Neural cell (in vitro differentiated cells): ENCODE results near the gene USP9X. TPM values are rescaled to one million over a fixed set of nuclear protein-coding genes. Genes with fewer than 3 reads are reported as not detected.
"Not testable (repeated sequence)": the region's sequence is repeated elsewhere in the genome, so short reads cannot be mapped to it uniquely, and the experiment has no call there.

Experiments
- H2AFZ ChIP-seq: fragments of 200-600, 300-800 bp; sonication (generic), shearing (Covaris generic); 2 replicates; pipeline ENCODE4 v1.6.0; 2014; ENCODE audit warnings: low read depth, mild to moderate bottlenecking, antibody characterized with exemption, low read length, moderate library complexity
- H3F3A ChIP-seq: fragments of 200-600 bp; shearing (Covaris generic); 2 replicates; pipeline ENCODE4 v1.6.1; 2016; ENCODE audit warnings: mild to moderate bottlenecking, moderate library complexity, mixed read lengths, antibody characterized with exemption, low read length; ENCODE audit not compliant: insufficient read depth, poor library complexity, severe bottlenecking
- H3K27ac ChIP-seq: fragments of 200-600, 300-800 bp; sonication (generic), shearing (Covaris generic); 2 replicates; pipeline ENCODE4 v1.5.1; 2014; ENCODE audit warnings: mild to moderate bottlenecking, low read length, moderate library complexity
- H3K27me3 ChIP-seq: fragments of 300-800, 200-600 bp; sonication (generic), shearing (Covaris generic); 2 replicates; pipeline ENCODE4 v1.6.0; 2014; ENCODE audit warnings: mild to moderate bottlenecking, low read depth, low read length, moderate library complexity; ENCODE audit not compliant: insufficient read depth
- H3K36me3 ChIP-seq: fragments of 300-800, 200-600 bp; sonication (generic), shearing (Covaris generic); 2 replicates; pipeline ENCODE4 v1.5.1; 2014; ENCODE audit warnings: mild to moderate bottlenecking, antibody characterized with exemption, low read length, moderate library complexity; ENCODE audit not compliant: insufficient read depth
- H3K4me2 ChIP-seq: fragments of 300-800, 200-600 bp; sonication (generic), shearing (Covaris generic); 2 replicates; pipeline ENCODE4 v1.6.0; 2014; ENCODE audit warnings: mild to moderate bottlenecking, low read length
- H3K4me3 ChIP-seq: fragments of 300-800, 200-600 bp; sonication (generic), shearing (Covaris generic); 2 replicates; pipeline ENCODE4 v1.5.1; 2014; ENCODE audit warnings: mild to moderate bottlenecking, low read length, moderate library complexity
- H3K79me2 ChIP-seq: fragments of 200-600 bp; shearing (Covaris generic); replicated peaks from 2 replicates; pipeline ENCODE4 v1.6.0; 2014; ENCODE audit warnings: mild to moderate bottlenecking, low read length, moderate library complexity; ENCODE audit not compliant: insufficient read depth
- H3K9ac ChIP-seq: fragments of 300-800, 200-600 bp; sonication (generic), shearing (Covaris generic); 2 replicates; pipeline ENCODE4 v1.6.1; 2016; ENCODE audit warnings: mild to moderate bottlenecking, low read length, mixed read lengths
- H3K9me2 ChIP-seq: fragments of 200-600 bp; shearing (Covaris generic); 2 replicates; pipeline ENCODE4 v1.6.1; 2016; ENCODE audit warnings: mild to moderate bottlenecking, low read length, mixed read lengths; ENCODE audit not compliant: insufficient read depth
- H3K9me3 ChIP-seq: fragments of 200-600, 300-800 bp; sonication (generic), shearing (Covaris generic); 2 replicates; pipeline ENCODE4 v1.6.1; 2016; ENCODE audit warnings: mild to moderate bottlenecking, mixed run types, low read length, moderate library complexity, mixed read lengths
- H4K20me1 ChIP-seq: fragments of 200-600 bp; shearing (Covaris generic); 2 replicates; pipeline ENCODE4 v1.6.1; 2016; ENCODE audit warnings: mild to moderate bottlenecking, mixed run types; ENCODE audit not compliant: insufficient read depth
- CTCF ChIP-seq: fragments of 450-650 bp; IDR thresholded peaks from 2 replicates; pipeline ENCODE4 v1.5.1; 2014; ENCODE audit warnings: antibody characterized with exemption, mild to moderate bottlenecking, moderate library complexity; ENCODE audit not compliant: poor library complexity, severe bottlenecking
- EP300 ChIP-seq: fragments of 450-650 bp; conservative IDR thresholded peaks from 2 replicates; pipeline ENCODE4 v1.6.1; 2014; ENCODE audit warnings: antibody characterized with exemption, mild to moderate bottlenecking, moderate library complexity; ENCODE audit not compliant: poor library complexity, severe bottlenecking
- EZH2 ChIP-seq: fragments of 200-600, 300-800 bp; shearing (Covaris generic), sonication (generic); IDR thresholded peaks from 2 replicates; pipeline ENCODE4 v1.6.1; 2014; ENCODE audit warnings: antibody characterized with exemption, low read length, borderline replicate concordance, mild to moderate bottlenecking; ENCODE audit not compliant: insufficient read depth, poor library complexity, severe bottlenecking
- RAD21 ChIP-seq: fragments of 450-650 bp; conservative IDR thresholded peaks from 2 replicates; pipeline ENCODE4 v1.6.1; 2014; ENCODE audit warnings: antibody characterized with exemption, mild to moderate bottlenecking, moderate library complexity
- REST ChIP-seq: IDR thresholded peaks from 2 replicates; pipeline ENCODE4 v1.6.1; 2012; ENCODE audit warnings: borderline replicate concordance
- SMC3 ChIP-seq: fragments of 450-650 bp; conservative IDR thresholded peaks from 2 replicates; pipeline ENCODE4 v1.6.1; 2014; ENCODE audit warnings: antibody characterized with exemption, mild to moderate bottlenecking, moderate library complexity; ENCODE audit not compliant: poor library complexity
- polyA plus RNA-seq: library from polyadenylated mRNA; depleted of rRNA; stranded (reverse); fragments of >200 nt; gene quantifications from 2 replicates; pipeline ENCODE4 v1.2.3, GENCODE V29; 2014

Gene USP9X
- polyA plus RNA-seq, 1 donor from 2014 or later = 36.1 TPM

- H3K79me2 ChIP-seq = peaks cover 52% of the 10 kb centered on the region
- no peak for TF ChIP-seq EZH2
- no peak overlapping the region for H2AFZ ChIP-seq
- H4K20me1 ChIP-seq = no peaks in the 10 kb centered on the region
- H3K9me3 ChIP-seq = no peaks in the 10 kb centered on the region
- H3K9me2 ChIP-seq = no peaks in the 10 kb centered on the region
- no peaks in the 10 kb centered on the region for H3K36me3 ChIP-seq
- no peak overlapping the region for H3K27ac ChIP-seq
- H3K4me3 ChIP-seq = no peak overlapping the region
- H3F3A ChIP-seq = no peaks in the 10 kb centered on the region
- H3K9ac ChIP-seq = no peak overlapping the region
- no peak overlapping the region for H3K4me2 ChIP-seq
- no peaks in the 10 kb centered on the region for H3K27me3 ChIP-seq
Observed at GRCh38 chrX:41110801-41111625, 25.8 kb downstream of the USP9X start.

GRCh38 chrX:41115104-41115425, 29.8 kb downstream of the USP9X start:
- not testable (repeated sequence) for H3K27me3 ChIP-seq, H3K4me2 ChIP-seq, H3F3A ChIP-seq, H3K9me3 ChIP-seq, H3K9ac ChIP-seq, H3K27ac ChIP-seq, H3K4me3 ChIP-seq, H3K36me3 ChIP-seq, H4K20me1 ChIP-seq, H2AFZ ChIP-seq, H3K9me2 ChIP-seq
- TF ChIP-seq SMC3 (peak; percentile 57), RAD21 (peak; percentile 56), CTCF (peak; percentile 63)
- peaks cover 50% of the 10 kb centered on the region for H3K79me2 ChIP-seq

GRCh38 chrX:41116948-41117347, 31.7 kb downstream of the USP9X start:
- TF ChIP-seq REST (no peak), EP300 (no peak)
- H3K36me3 ChIP-seq = no peaks in the 10 kb centered on the region
- H3K27ac ChIP-seq = no peak overlapping the region
- no peak overlapping the region for H3K9ac ChIP-seq
- H3K4me2 ChIP-seq = no peak overlapping the region
- no peaks in the 10 kb centered on the region for H3K27me3 ChIP-seq
- no peaks in the 10 kb centered on the region for H4K20me1 ChIP-seq
- no peaks in the 10 kb centered on the region for H3F3A ChIP-seq
- no peak overlapping the region for H3K4me3 ChIP-seq
- no peaks in the 10 kb centered on the region for H3K9me2 ChIP-seq
- H3K79me2 ChIP-seq = peaks cover 53% of the 10 kb centered on the region
- no peak overlapping the region for H2AFZ ChIP-seq
- no peaks in the 10 kb centered on the region for H3K9me3 ChIP-seq
